IMR-90 (cell line): ENCODE measurements around the gene UBE2L3. TPM values are rescaled to one million over a fixed set of nuclear protein-coding genes. Genes with fewer than 3 reads are reported as not detected.
"Not testable (repeated sequence)": the region's sequence is repeated elsewhere in the genome, so short reads cannot be mapped to it uniquely, and the experiment has no call there.

Experiments used
- ATAC-seq: fragments of 200-7000 bp; cut with Tn5 transposase; 2 replicates; pipeline ENCODE4 v1.9.1; 2020; ENCODE audit warnings: low read depth, mild to moderate bottlenecking, moderate library complexity
- BruUV-seq: library from RNA; stranded (reverse); fragments of 400-500 nt; replicated peaks from 2 replicates; lab custom pipeline; 2021; lab: Mats Ljungman, UMichigan
- CTCF ChIA-PET: fragments of 300-600 bp; formaldehyde crosslinking; extraction: SDS; loops from one replicate; lab custom pipeline; 2021; ENCODE audit warnings: antibody characterized with exemption; lab: Yijun Ruan, JAX
- POLR2A ChIA-PET: fragments of 300-600 bp; sonication (Branson Sonifier 250); formaldehyde crosslinking; loops from one replicate; lab custom pipeline; 2022; ENCODE audit warnings: antibody characterized with exemption; ENCODE audit not compliant: unreplicated experiment; lab: Charles Lee
- DNase-seq: peaks from one replicate; pipeline ENCODE4 v3.0.0; 2013
- H2AFZ ChIP-seq: replicated peaks from 2 replicates; pipeline ENCODE3; 2013; ENCODE audit warnings: low read length, mild to moderate bottlenecking; ENCODE audit not compliant: poor library complexity
- H2AK5ac ChIP-seq: 2 replicates; pipeline ENCODE4 v1.6.1; 2013; ENCODE audit warnings: low read depth, low read length, inconsistent platforms
- H2AK9ac ChIP-seq: replicated peaks from 2 replicates; pipeline ENCODE3; 2013; ENCODE audit warnings: mild to moderate bottlenecking, low read depth, low read length, moderate library complexity; ENCODE audit not compliant: poor library complexity
- H2BK120ac ChIP-seq: 2 replicates; pipeline ENCODE4 v1.6.1; 2013; ENCODE audit warnings: low read depth, low read length, inconsistent platforms
- H2BK15ac ChIP-seq: 3 replicates; pipeline ENCODE4 v1.6.1; 2013; ENCODE audit warnings: low read depth, low read length, inconsistent platforms
- H2BK20ac ChIP-seq: 2 replicates; pipeline ENCODE4 v1.6.1; 2013; ENCODE audit warnings: low read depth, mild to moderate bottlenecking, inconsistent platforms, low read length, moderate library complexity
- H2BK5ac ChIP-seq: 2 replicates; pipeline ENCODE4 v1.6.1; 2013; ENCODE audit warnings: mild to moderate bottlenecking, low read depth, low read length, inconsistent platforms; ENCODE audit not compliant: poor library complexity, severe bottlenecking
- H3K14ac ChIP-seq: replicated peaks from 2 replicates; pipeline ENCODE4 v1.6.1; 2013; ENCODE audit warnings: low read depth, low read length, inconsistent platforms
- H3K18ac ChIP-seq: 2 replicates; pipeline ENCODE4 v1.6.1; 2013; ENCODE audit warnings: low read depth, low read length, control low read depth
- H3K23ac ChIP-seq: 2 replicates; pipeline ENCODE4 v1.6.1; 2013; ENCODE audit warnings: low read depth, low read length, inconsistent platforms
- H3K27ac ChIP-seq: 2 replicates; pipeline ENCODE4 v1.5.1; 2013; ENCODE audit warnings: mild to moderate bottlenecking, control low read depth, low read length; ENCODE audit not compliant: insufficient read depth
- H3K27me3 ChIP-seq: 2 replicates; pipeline ENCODE4 v1.6.1; 2013; ENCODE audit warnings: low read length; ENCODE audit not compliant: control insufficient read depth, insufficient read depth
- H3K36me3 ChIP-seq: 2 replicates; pipeline ENCODE4 v1.6.1; 2013; ENCODE audit warnings: low read length, mixed read lengths; ENCODE audit not compliant: control insufficient read depth, insufficient read depth
- H3K4ac ChIP-seq: 2 replicates; pipeline ENCODE4 v1.6.1; 2013; ENCODE audit warnings: low read depth, low read length, inconsistent platforms
- H3K4me1 ChIP-seq: 2 replicates; pipeline ENCODE4 v1.6.1; 2013; ENCODE audit warnings: low read length, mixed read lengths; ENCODE audit not compliant: control insufficient read depth, insufficient read depth
- H3K4me2 ChIP-seq: 2 replicates; pipeline ENCODE4 v1.6.1; 2013; ENCODE audit warnings: low read depth, mild to moderate bottlenecking, control low read depth, low read length, moderate library complexity
- H3K4me3 ChIP-seq: 2 replicates; pipeline ENCODE4 v1.5.1; 2013; ENCODE audit warnings: low read depth, mild to moderate bottlenecking, control low read depth, low read length, moderate library complexity; ENCODE audit not compliant: insufficient read depth
- H3K56ac ChIP-seq: 2 replicates; pipeline ENCODE4 v1.6.1; 2013; ENCODE audit warnings: low read length, inconsistent platforms; ENCODE audit not compliant: insufficient read depth; ENCODE audit errors: extremely low read depth
- H3K79me1 ChIP-seq, 2 experiments: 2 replicates each; pipeline ENCODE4 v1.6.1; 2013; ENCODE audit warnings: low read length in 2 of 2, inconsistent platforms in 1 of 2, low read depth in 1 of 2
- H3K9ac ChIP-seq: 2 replicates; pipeline ENCODE4 v1.6.1; 2013; ENCODE audit warnings: low read depth, low read length, control low read depth
- H3K9me1 ChIP-seq: 2 replicates; pipeline ENCODE4 v1.6.1; 2013; ENCODE audit warnings: low read length, inconsistent platforms; ENCODE audit not compliant: insufficient read depth
- H3K9me3 ChIP-seq: 2 replicates; pipeline ENCODE4 v1.6.1; 2013; ENCODE audit warnings: low read length; ENCODE audit not compliant: control insufficient read depth, insufficient read depth
- H4K20me1 ChIP-seq: 2 replicates; pipeline ENCODE4 v1.6.1; 2013; ENCODE audit warnings: low read length, inconsistent platforms; ENCODE audit not compliant: insufficient read depth
- H4K5ac ChIP-seq: 2 replicates; pipeline ENCODE4 v1.6.1; 2013; ENCODE audit warnings: mild to moderate bottlenecking, low read depth, low read length, control low read depth
- H4K8ac ChIP-seq, 2 experiments: 2 replicates each; pipeline ENCODE4 v1.6.1; 2013; ENCODE audit warnings: low read depth in 2 of 2, low read length in 2 of 2, control low read depth in 1 of 2, inconsistent platforms in 1 of 2
- H4K91ac ChIP-seq: 2 replicates; pipeline ENCODE4 v1.6.1; 2013; ENCODE audit warnings: low read depth, low read length, inconsistent platforms; ENCODE audit not compliant: insufficient read depth
- CEBPB ChIP-seq: IDR thresholded peaks from 2 replicates; pipeline ENCODE4 v1.6.1; 2012; ENCODE audit warnings: low read depth, low read length, improper control_type of control experiment
- FOS ChIP-seq: fragments of 150-350 bp; IDR thresholded peaks from 2 replicates; pipeline ENCODE4 v1.6.1; 2016; ENCODE audit warnings: low read depth, low read length
- MAFK ChIP-seq: IDR thresholded peaks from 2 replicates; pipeline ENCODE4 v1.6.1; 2012; ENCODE audit warnings: low read depth, low read length, improper control_type of control experiment
- MAZ ChIP-seq: IDR thresholded peaks from 2 replicates; pipeline ENCODE4 v1.6.1; 2012; ENCODE audit warnings: low read depth, mild to moderate bottlenecking, low read length, improper control_type of control experiment, moderate library complexity, borderline replicate concordance
- POLR2A ChIP-seq: IDR thresholded peaks from 2 replicates; pipeline ENCODE4 v1.6.1; 2012; ENCODE audit warnings: mild to moderate bottlenecking, low read depth, low read length
- WGBS, 2 experiments: methylation state at CpG; one replicate each; pipeline versions ENCODE4 v1.1.5 to v1.1.7; 2013; ENCODE audit warnings: missing lambda C conversion rate in 2 of 2; ENCODE audit not compliant: insufficient read length in 1 of 2; ENCODE audit errors: extremely low coverage in 2 of 2; 5-methylcytosine and 5-hydroxymethylcytosine counted together
- dilution Hi-C: fragments of 300-500 bp; cut with HindIII; formaldehyde crosslinking; loops from one replicate; pipeline ENCODE4 v1.14.3; 2018; ENCODE audit warnings: low sequenced_read_pairs; ENCODE audit not compliant: unreplicated experiment
- in situ Hi-C: fragments of 300-500 bp; cut with MboI; formaldehyde crosslinking; loops from 3 replicates; pipeline ENCODE4 v1.14.3; 2019; ENCODE audit warnings: low sequenced_read_pairs, inconsistent platforms, mixed read lengths
- intact Hi-C: fragments of 100-400 bp; cut with micrococcal nuclease; formaldehyde crosslinking; loops from 2 replicates; pipeline ENCODE4 v1.10.0; 2022
- polyA plus RNA-seq, 3 experiments: library from polyadenylated mRNA; depleted of rRNA; stranded (reverse); fragments of >200 nt; gene quantifications; 2 replicates each; pipeline ENCODE4 v1.2.3, GENCODE V29; 2012; ENCODE audit warnings: low replicate concordance in 1 of 3
- total RNA-seq: library from RNA; depleted of rRNA; stranded (reverse); fragments of >200 nt; gene quantifications from 2 replicates; pipeline ENCODE4 v1.2.3, GENCODE V29; 2012

UBE2L3 gene
- total and polyA plus RNA-seq, 2 of the 4 experiments (the other 2 are of a cell fraction): 29.0 to 72.9 TPM

- intact Hi-C loops (no loop called here), in situ Hi-C loops (no loop called here), dilution Hi-C loops (no loop called here)
- Histone ChIP-seq H3K56ac (peak overlapping the region; percentile 90), H2AK5ac (peak overlapping the region; percentile 91), H4K91ac (peak overlapping the region; percentile 63), H3K18ac (peak overlapping the region; percentile 10; the same call in 1 of the 2 replicates), H3K14ac (peak overlapping the region; percentile 75), H3K27ac (peak overlapping the region; percentile 98), H3K4ac (peak overlapping the region; percentile 74), H2AK9ac (peak overlapping the region; percentile 96), H2BK5ac (peak overlapping the region; percentile 36), H2BK20ac (no peak overlapping the region), H3K4me3 (peak overlapping the region; percentile 98), H3K9me3 (no peaks in the 10 kb centered on the region), H3K4me2 (peak overlapping the region; percentile 99), H4K8ac (peak overlapping the region; percentile 81 to 94; a peak in 3 of 4 replicates), H3K4me1 (peaks cover 9% of the 10 kb centered on the region), H3K9ac (peak overlapping the region; percentile 94), H3K9me1 (peaks cover 38% of the 10 kb centered on the region), H3K79me1 (peaks cover 2 to 38% of the 10 kb centered on the region in 2 experiments; a peak in 3 of 4 replicates), H4K20me1 (peaks cover 55% of the 10 kb centered on the region), H2BK120ac (no peak overlapping the region), H4K5ac (no peak overlapping the region), H3K23ac (peak overlapping the region; percentile 90), H3K27me3 (no peaks in the 10 kb centered on the region), H3K36me3 (no peaks in the 10 kb centered on the region), H2AFZ (peak overlapping the region; percentile 93), H2BK15ac (no peak overlapping the region)
- WGBS, 2 experiments: 0% methylated on average over 2 of the region's 26 CpGs; no CpG with 5 or more reads in 1 of the 2 experiments
- peak; percentile 57 for ATAC-seq
- peak; percentile 24 for DNase-seq
- CTCF ChIA-PET: no interaction called here
- POLR2A ChIA-PET: interaction anchor here (0.6 kb wide), 1 partner anchor 14 kb away, joined by 15 read pairs; no protein-coding TSS in a partner anchor
- TF ChIP-seq FOS (no peak), POLR2A (peak; percentile 55), CEBPB (no peak), MAZ (peak; percentile 5; the same call in 1 of the 2 replicates), MAFK (no peak)
- no TSS peak for BruUV-seq
These were observed 997 bp downstream of the UBE2L3 start for GRCh38 chr22:21568347-21569075.

GRCh38 chr22:21569076-21569427 is 1.5 kb downstream of the UBE2L3 start:
- H3K9me3 ChIP-seq, H2BK5ac ChIP-seq, H3K27me3 ChIP-seq, H3K4me1 ChIP-seq, H2AK5ac ChIP-seq, H3K36me3 ChIP-seq, H3K14ac ChIP-seq, in situ Hi-C loops, BruUV-seq, H4K5ac ChIP-seq, H2BK20ac ChIP-seq, H2AFZ ChIP-seq, ATAC-seq, H4K8ac ChIP-seq, H3K18ac ChIP-seq, H2AK9ac ChIP-seq, DNase-seq, intact Hi-C loops, H2BK120ac ChIP-seq, H4K91ac ChIP-seq, dilution Hi-C loops, CTCF ChIA-PET, H2BK15ac ChIP-seq: not testable (repeated sequence)
- H3K23ac ChIP-seq: peak overlapping the region; percentile 90
- peaks cover 2 to 43% of the 10 kb centered on the region in 2 experiments for H3K79me1 ChIP-seq
- H3K9me1 ChIP-seq: peaks cover 43% of the 10 kb centered on the region
- H3K4ac ChIP-seq: 0 out of 2 replicates have a peak overlapping the region, but pooled peaks have one; percentile 4
- H3K9ac ChIP-seq: peak overlapping the region; percentile 94
- WGBS, 2 experiments: 90% methylated on average over 2 of the region's 12 CpGs; no CpG with 5 or more reads in 1 of the 2 experiments
- peak overlapping the region; percentile 99 for H3K4me2 ChIP-seq
- peak overlapping the region; percentile 98 for H3K4me3 ChIP-seq
- H4K20me1 ChIP-seq: peaks cover 60% of the 10 kb centered on the region
- peak overlapping the region; percentile 90; the same call in 1 of the 2 replicates for H3K56ac ChIP-seq
- POLR2A ChIA-PET: interaction anchor here (0.6 kb wide), 1 partner anchor 13 kb away, joined by 15 read pairs; no protein-coding TSS in a partner anchor
- peak overlapping the region; percentile 60 for H3K27ac ChIP-seq
